ENCODE data around the gene TCN2.

The TCN2 gene

GRCh38 chr22:30572210-30572609, 34.8 kb upstream of the TCN2 start:
- CTCF ChIA-PET: no interaction called here
- no peak for TF ChIP-seq CTCF (conservative IDR thresholded peaks at IDR 0.05; ENCODE audit: low read depth)
- DNase-seq (ENCODE audit: low spot score): no peak
- no peak overlapping the region for H3K27ac ChIP-seq
- POLR2A ChIA-PET (ENCODE audit: low non-redundant PET): no interaction called here

- ChIA-PET POLR2A (ENCODE audit: low non-redundant PET) (no interaction called here), CTCF (no interaction called here)
- H3K27ac ChIP-seq: no peak overlapping the region
- no peak for DNase-seq (ENCODE audit: low spot score)
- no peak for TF ChIP-seq CTCF (conservative IDR thresholded peaks at IDR 0.05; ENCODE audit: low read depth)
Observed at GRCh38 chr22:30572840-30573593, 34.0 kb upstream of the TCN2 start.

GRCh38 chr22:30573594-30574094, 33.3 kb upstream of the TCN2 start:
- H3K27ac ChIP-seq: no peak overlapping the region
- no peak for TF ChIP-seq CTCF (conservative IDR thresholded peaks at IDR 0.05; ENCODE audit: low read depth)
- POLR2A ChIA-PET (ENCODE audit: low non-redundant PET): no interaction called here
- DNase-seq (ENCODE audit: low spot score): no peak
- CTCF ChIA-PET: no interaction called here

GRCh38 chr22:30574095-30574981, 32.6 kb upstream of the TCN2 start, which contains the start of gene GAL3ST1:
TSS of gene GAL3ST1 (minus strand) at chr22:30574665. CDS start at chr22:30557392, 17,273 bp downstream.
- TF ChIP-seq CTCF (conservative IDR thresholded peaks at IDR 0.05; ENCODE audit: low read depth): no peak
- POLR2A ChIA-PET (ENCODE audit: low non-redundant PET): no interaction called here
- no peak for DNase-seq (ENCODE audit: low spot score)
- peak within 1 kb of the TSS; percentile 8 for H3K27ac ChIP-seq
- CTCF ChIA-PET: no interaction called here

- TF ChIP-seq CTCF (conservative IDR thresholded peaks at IDR 0.05; ENCODE audit: low read depth): no peak
- no peak for DNase-seq (ENCODE audit: low spot score)
- CTCF ChIA-PET: no interaction called here
- POLR2A ChIA-PET (ENCODE audit: low non-redundant PET): no interaction called here
- peak overlapping the region; percentile 8 for H3K27ac ChIP-seq
Observed at GRCh38 chr22:30574997-30575671, 31.8 kb upstream of the TCN2 start.

- CTCF ChIA-PET: no interaction called here
- DNase-seq (ENCODE audit: low spot score): no peak
- H3K27ac ChIP-seq: peak overlapping the region; percentile 8
- POLR2A ChIA-PET (ENCODE audit: low non-redundant PET): no interaction called here
- TF ChIP-seq CTCF (conservative IDR thresholded peaks at IDR 0.05; ENCODE audit: low read depth): no peak
Observed at GRCh38 chr22:30575859-30576258, 31.1 kb upstream of the TCN2 start.
